HG03469 (cell line): ENCODE data around the gene POU2F1.
A peak's percentile ranks its signal among the peaks of the same experiment; 100 is the strongest.
"Not testable (repeated sequence)": the region's sequence is repeated elsewhere in the genome, so short reads cannot be mapped to it uniquely, and the experiment has no call there.

Source experiments
- ATAC-seq: cut with Tn5 transposase; IDR thresholded peaks from one replicate; pipeline ENCODE4 v1.9.1; 2021; ENCODE audit warnings: mild to moderate bottlenecking, moderate library complexity, moderate number of reproducible peaks; ENCODE audit not compliant: unreplicated experiment

Gene POU2F1

GRCh38 chr1:167205306-167206050 lies 15.2 kb upstream of the POU2F1 start:
- ATAC-seq = not testable (repeated sequence)

- ATAC-seq = no peak
Observed at GRCh38 chr1:167206166-167206835, 14.4 kb upstream of the POU2F1 start.

GRCh38 chr1:167207940-167208623 lies 12.6 kb upstream of the POU2F1 start:
- ATAC-seq = no peak

GRCh38 chr1:167208624-167208976 lies 12.1 kb upstream of the POU2F1 start:
- ATAC-seq = no peak

GRCh38 chr1:167209044-167209443 lies 11.6 kb upstream of the POU2F1 start:
- ATAC-seq = no peak

- ATAC-seq = no peak
Observed at GRCh38 chr1:167210966-167211674, 9.6 kb upstream of the POU2F1 start.

GRCh38 chr1:167212025-167212424 lies 8.7 kb upstream of the POU2F1 start:
- ATAC-seq = no peak

- no peak for ATAC-seq
Observed at GRCh38 chr1:167216809-167217208, 3.9 kb upstream of the POU2F1 start.

GRCh38 chr1:167219194-167219593 lies 1.5 kb upstream of the POU2F1 start:
- no peak for ATAC-seq

- ATAC-seq = peak; percentile 23
Observed at GRCh38 chr1:167219646-167220536, 795 bp upstream of the POU2F1 start.

- no peak for ATAC-seq
Observed at GRCh38 chr1:167221126-167221737, 546 bp downstream of the POU2F1 start.

- ATAC-seq = peak; percentile 27
Observed at GRCh38 chr1:167221738-167222610, 1.3 kb downstream of the POU2F1 start.

GRCh38 chr1:167223144-167224103 lies 2.7 kb downstream of the POU2F1 start:
- no peak for ATAC-seq

GRCh38 chr1:167224734-167225235 lies 4.1 kb downstream of the POU2F1 start:
- not testable (repeated sequence) for ATAC-seq

- no peak for ATAC-seq
Observed at GRCh38 chr1:167225920-167226319, 5.2 kb downstream of the POU2F1 start.

GRCh38 chr1:167227934-167228378 lies 7.3 kb downstream of the POU2F1 start:
- no peak for ATAC-seq

- no peak for ATAC-seq
Observed at GRCh38 chr1:167229719-167230385, 9.2 kb downstream of the POU2F1 start.
